ENCODE data around the gene UNC119. TPM values are rescaled to one million over a fixed set of nuclear protein-coding genes. Genes with fewer than 3 reads are reported as not detected.

The UNC119 gene
- total and polyA plus RNA-seq, 2 experiments from 2014 or later, result 39.0 to 78.4 TPM

DNA sequence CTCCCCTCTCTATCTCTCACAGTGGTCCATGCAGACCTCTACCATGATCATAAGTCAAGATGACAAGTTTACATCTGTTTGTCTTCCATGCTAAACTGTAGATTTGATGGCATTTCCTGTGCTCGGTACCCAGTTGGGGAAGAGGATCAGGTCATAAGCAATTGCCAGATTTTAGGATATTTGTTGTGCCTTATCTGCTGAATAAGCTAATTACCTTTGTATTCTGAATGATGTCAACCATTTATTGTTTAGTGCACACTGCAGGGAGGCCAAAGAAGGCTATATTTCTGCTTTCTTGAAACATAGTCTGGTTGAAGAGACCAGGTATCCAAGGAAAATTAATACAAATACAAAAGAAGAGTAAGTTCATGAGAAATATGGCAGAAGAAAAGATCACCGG is 30.1 kb upstream of the UNC119 start (continued):
- TF ChIP-seq ZNF462 (CRISPR knock-in tag; IDR thresholded peaks at IDR 0.05) (no peak), STAT1 (IDR thresholded peaks at IDR 0.05; ENCODE audit: unreplicated experiment) (no peak), POLR2AphosphoS5 (IDR thresholded peaks at IDR 0.05; ENCODE audit: low read depth) (no peak), NANOG (IDR thresholded peaks at IDR 0.05; ENCODE audit: borderline replicate concordance) (no peak), EZH2 (IDR thresholded peaks at IDR 0.05; ENCODE audit: low read depth, unreplicated experiment) (no peak)

DNA sequence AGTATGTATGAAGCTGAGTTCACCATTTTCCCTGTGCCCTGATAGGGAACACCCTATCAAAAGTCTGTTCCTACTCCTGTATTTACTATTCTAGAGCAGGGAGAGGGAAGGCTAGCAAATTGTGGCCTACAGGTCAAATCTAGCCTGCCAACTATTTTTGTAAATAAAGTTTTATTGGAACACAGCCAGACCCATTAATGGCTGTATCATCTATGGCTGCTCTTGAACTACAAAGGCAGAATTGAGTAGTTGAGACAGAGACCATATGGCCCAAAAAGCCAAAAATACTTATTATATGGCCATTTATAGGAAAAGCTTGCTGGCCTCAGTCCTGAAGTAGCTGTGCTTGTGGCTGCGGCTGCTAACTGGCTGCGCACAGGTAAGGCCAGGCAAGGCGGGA is 28.5 kb upstream of the UNC119 start:
- no peak for ATAC-seq
- no peaks in the 10 kb centered on the region for H3K27me3 ChIP-seq (ENCODE audit: insufficient read depth)
- DNase-seq (ENCODE audit: low spot score), result no peak
- Mint-ChIP-seq H3K4me3 (no peak overlapping the region), H3K27ac (no peak overlapping the region), H3K27me3 (ENCODE audit: insufficient read depth, low read depth, poor library complexity) (peaks cover 4% of the 10 kb centered on the region), H3K9me3 (no peaks in the 10 kb centered on the region), H3K4me1 (peaks cover 12% of the 10 kb centered on the region), H3K36me3 (ENCODE audit: low read depth) (peaks cover 39% of the 10 kb centered on the region)
- H3K36me3 ChIP-seq (ENCODE audit: insufficient read depth), result peaks cover 70% of the 10 kb centered on the region
- no peaks in the 10 kb centered on the region for H3K79me2 ChIP-seq (replicated peaks; ENCODE audit: insufficient read depth)
- no peak overlapping the region for H3K27ac ChIP-seq (ENCODE audit: low read depth)
- peaks cover 10% of the 10 kb centered on the region; the same call in 1 of the 2 replicates for H3K4me1 ChIP-seq (ENCODE audit: insufficient read depth)
- H2AFZ ChIP-seq, result no peak overlapping the region
- no peak overlapping the region for H3K4me2 ChIP-seq
- peaks cover 14% of the 10 kb centered on the region; the same call in 1 of the 2 replicates for H4K20me1 ChIP-seq (replicated peaks; ENCODE audit: insufficient read depth)
- no peak overlapping the region for H3K4me3 ChIP-seq
- no peaks in the 10 kb centered on the region for H3K9me2 ChIP-seq (ENCODE audit: insufficient read depth)
- H3F3A ChIP-seq (replicated peaks; ENCODE audit: low read depth), result peaks cover 15% of the 10 kb centered on the region
- no peak for TF ChIP-seq CTCF (conservative IDR thresholded peaks at IDR 0.05; ENCODE audit: low read depth in 2 of 2)
- TF ChIP-seq NANOG (IDR thresholded peaks at IDR 0.05; ENCODE audit: borderline replicate concordance), result no peak
- TF ChIP-seq ZNF331 (CRISPR knock-in tag; IDR thresholded peaks at IDR 0.05; ENCODE audit: low read depth), result no peak
- no peak for TF ChIP-seq STAT1 (IDR thresholded peaks at IDR 0.05; ENCODE audit: unreplicated experiment)
- TF ChIP-seq REST (IDR thresholded peaks at IDR 0.05; ENCODE audit: unreplicated experiment), result no peak
- no peak for TF ChIP-seq JUNB (IDR thresholded peaks at IDR 0.05; ENCODE audit: unreplicated experiment)
- no peak for TF ChIP-seq EZH2 (IDR thresholded peaks at IDR 0.05; ENCODE audit: low read depth, unreplicated experiment)
- no peak for TF ChIP-seq CREB1 (CRISPR knock-in tag; IDR thresholded peaks at IDR 0.05; ENCODE audit: low read depth)
- no peak for TF ChIP-seq ZNF114 (CRISPR knock-in tag; IDR thresholded peaks at IDR 0.05)
- no peak for TF ChIP-seq EZH2phosphoT487 (IDR thresholded peaks at IDR 0.05; ENCODE audit: unreplicated experiment)
- TF ChIP-seq POLR2AphosphoS5 (IDR thresholded peaks at IDR 0.05; ENCODE audit: low read depth), result no peak
- TF ChIP-seq, protein P1, sequence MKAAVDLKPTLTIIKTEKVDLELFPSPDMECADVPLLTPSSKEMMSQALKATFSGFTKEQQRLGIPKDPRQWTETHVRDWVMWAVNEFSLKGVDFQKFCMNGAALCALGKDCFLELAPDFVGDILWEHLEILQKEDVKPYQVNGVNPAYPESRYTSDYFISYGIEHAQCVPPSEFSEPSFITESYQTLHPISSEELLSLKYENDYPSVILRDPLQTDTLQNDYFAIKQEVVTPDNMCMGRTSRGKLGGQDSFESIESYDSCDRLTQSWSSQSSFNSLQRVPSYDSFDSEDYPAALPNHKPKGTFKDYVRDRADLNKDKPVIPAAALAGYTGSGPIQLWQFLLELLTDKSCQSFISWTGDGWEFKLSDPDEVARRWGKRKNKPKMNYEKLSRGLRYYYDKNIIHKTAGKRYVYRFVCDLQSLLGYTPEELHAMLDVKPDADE (IDR thresholded peaks at IDR 0.05), result no peak

Data from GM23338 (cell line).